Aorta (tissue), 5 donors: ENCODE results near the gene PLB1. TPM values are rescaled to one million over a fixed set of nuclear protein-coding genes. Genes with fewer than 3 reads are reported as not detected.

Experiments used
- ATAC-seq: fragments of 200-7000 bp; cut with Tn5 transposase; one replicate; pipeline ENCODE4 v1.9.1; 2022; ENCODE audit warnings: moderate library complexity; ENCODE audit not compliant: low FRiP score
- DNase-seq, 2 donors: peaks; one replicate each; pipeline ENCODE4 v3.0.0-alpha.2; 2020
- H3K27ac ChIP-seq, 2 donors: one replicate each; pipeline ENCODE4 v1.5.1; 2013; ENCODE audit warnings: low read length in 2 of 2, mild to moderate bottlenecking in 2 of 2, moderate library complexity in 2 of 2, control low read depth in 1 of 2, inconsistent platforms in 1 of 2, low read depth in 1 of 2
- H3K27me3 ChIP-seq, 2 donors: one replicate each; pipeline ENCODE4 v1.6.1; 2013; ENCODE audit warnings: control low read depth in 1 of 2, low read length in 1 of 2, mild to moderate bottlenecking in 1 of 2, moderate library complexity in 1 of 2; ENCODE audit not compliant: insufficient read depth in 2 of 2, control insufficient read depth in 1 of 2
- H3K36me3 ChIP-seq, 2 donors: one replicate each; pipeline ENCODE4 v1.6.1; 2013; ENCODE audit warnings: control low read depth in 1 of 2, low read length in 1 of 2, mild to moderate bottlenecking in 1 of 2; ENCODE audit not compliant: insufficient read depth in 2 of 2, control insufficient read depth in 1 of 2
- H3K4me1 ChIP-seq, 2 donors: one replicate each; pipeline ENCODE4 v1.6.1; 2013; ENCODE audit warnings: low read length in 2 of 2, control low read depth in 1 of 2, mild to moderate bottlenecking in 1 of 2, moderate library complexity in 1 of 2; ENCODE audit not compliant: insufficient read depth in 2 of 2, control insufficient read depth in 1 of 2
- H3K4me3 ChIP-seq, 2 donors: one replicate each; pipeline ENCODE4 v1.5.1; 2013; ENCODE audit warnings: low read length in 2 of 2, control low read depth in 1 of 2, mild to moderate bottlenecking in 1 of 2
- H3K9me3 ChIP-seq: one replicate; pipeline ENCODE4 v1.6.1; 2013; ENCODE audit warnings: mild to moderate bottlenecking, low read length; ENCODE audit not compliant: control insufficient read depth
- WGBS, 2 donors: extraction: QIAGEN DNeasy Blood & Tissue Kit; methylation state at CpG; one replicate each; pipeline ENCODE4 v1.1.7; 2013; 5-methylcytosine and 5-hydroxymethylcytosine counted together
- intact Hi-C, 2 donors: fragments of 100-400 bp; cut with DNase I; formaldehyde crosslinking; loops; one replicate each; pipeline versions ENCODE4 v1.14.2 to v1.15.0; 2022
- polyA plus RNA-seq, 2 donors: library from polyadenylated mRNA; stranded (reverse); fragments of 200-250 nt; gene quantifications; one replicate each; pipeline ENCODE4 v1.2.3, GENCODE V29; 2013
- total RNA-seq, 2 donors: library from RNA; stranded (reverse); fragmentation: NEBNext Ultra II Directional; extraction: Animal tissue kit (Norgen Biotek cat#: 25700); gene quantifications; one replicate each; pipeline ENCODE4 v1.2.1, GENCODE V29; 2021
- donor health status: healthy with polysubstance abuse.
- donor health status: Bipolar disorder and iron deficiency.
- donor health status: DM: no; HTN: no; CAD: no.
- donor health status: DM: no; HTN: no; CAD: no.
- donor health status: DM: yes; HTN: yes; CAD: no.

The PLB1 gene
- total and polyA plus RNA-seq, 4 donors, result 4.9 to 16.3 (median 7.1) TPM

DNA sequence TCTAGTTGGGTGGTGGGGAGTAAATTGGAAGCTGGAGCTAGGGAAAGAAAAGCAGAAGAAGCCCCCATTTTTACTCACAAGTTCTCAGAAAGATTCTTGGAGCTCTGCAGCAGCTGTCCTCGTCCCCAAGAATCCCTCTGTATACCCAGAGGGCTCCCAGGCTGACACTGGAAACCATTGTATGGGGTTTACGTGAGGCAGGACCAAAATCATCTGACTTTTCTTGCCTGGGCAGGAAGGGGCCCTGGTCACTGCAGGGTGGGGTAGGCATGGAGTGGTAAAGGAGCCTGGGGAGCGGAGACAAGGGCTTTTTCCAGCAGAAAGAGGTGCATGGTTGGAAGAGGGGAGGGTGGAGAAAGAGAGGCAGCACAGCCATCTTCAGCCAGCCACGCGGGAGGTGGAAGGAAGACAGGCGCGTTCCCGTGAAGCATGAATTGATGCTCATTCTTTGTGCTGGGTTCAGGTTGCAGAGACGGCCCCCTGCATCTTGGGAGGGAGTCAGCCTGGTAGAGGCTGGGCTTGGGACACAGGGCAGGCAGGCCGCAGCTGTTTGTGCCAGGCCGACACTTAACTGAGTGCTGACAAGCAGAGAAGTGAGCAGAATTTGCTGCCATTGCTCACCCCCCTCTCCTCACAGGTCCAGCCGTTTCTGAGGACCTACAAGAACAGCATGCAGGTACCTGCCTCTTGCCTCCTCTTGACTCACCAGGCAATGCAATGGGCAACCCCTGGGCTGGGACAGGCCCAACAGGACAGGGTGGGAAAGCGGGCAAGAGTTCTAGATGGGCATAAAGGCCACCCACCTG lies 94.8 kb downstream of the PLB1 start:
- peak in 1 of 2 donors; percentile 53 for DNase-seq
- no peaks in the 10 kb centered on the region for H3K9me3 ChIP-seq
- 85% methylated on average over 13 of the region's 13 CpGs for WGBS, 2 donors
- intact Hi-C loops, result loop anchor here in 1 of 2 donors (5.0 kb wide), 1 partner anchor 162 kb away; the partner anchor contains the start of gene PPP1CB
- H3K27me3 ChIP-seq, result no peaks in the 10 kb centered on the region
- H3K4me1 ChIP-seq, result no peaks in the 10 kb centered on the region
- H3K4me3 ChIP-seq, result no peak overlapping the region
- H3K36me3 ChIP-seq, result no peaks in the 10 kb centered on the region
- no peak for ATAC-seq
- no peak overlapping the region for H3K27ac ChIP-seq

DNA sequence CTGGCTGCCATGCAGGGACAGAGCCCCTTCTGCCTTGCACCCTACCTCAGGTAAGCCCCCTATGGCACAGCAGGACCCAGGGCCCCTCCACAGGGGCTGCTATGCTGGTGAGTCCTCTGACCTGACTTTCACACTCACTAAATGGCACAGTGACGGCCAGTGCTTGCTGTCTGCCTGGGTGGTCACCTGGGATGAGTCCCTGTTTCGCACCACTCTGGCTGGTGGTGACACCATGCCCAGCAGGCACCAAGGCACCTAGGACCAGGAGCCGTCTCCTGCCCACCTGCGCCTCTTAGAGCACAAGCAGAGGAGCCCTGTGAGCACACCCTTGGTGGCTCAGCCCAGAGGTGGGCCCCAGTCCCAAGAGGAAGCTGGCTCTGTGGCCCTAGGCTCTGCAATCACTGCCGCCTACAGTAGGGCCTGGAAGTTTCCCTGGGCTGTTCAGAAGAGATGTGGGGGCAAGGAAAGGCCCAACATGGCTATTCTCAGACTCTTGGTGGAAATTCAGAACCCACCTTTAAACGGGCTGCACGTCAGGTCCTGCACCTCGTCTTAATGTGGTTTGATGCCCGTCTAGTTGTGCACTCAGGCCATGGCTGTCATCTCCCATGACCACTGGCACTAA lies 96.0 kb downstream of the PLB1 start:
- H3K9me3 ChIP-seq, result no peaks in the 10 kb centered on the region
- H3K27me3 ChIP-seq, result no peaks in the 10 kb centered on the region
- ATAC-seq (no peak), DNase-seq (no peak)
- H3K27ac ChIP-seq, result no peak overlapping the region
- H3K4me3 ChIP-seq, result no peak overlapping the region
- 81 to 95% methylated on average over 9 of the region's 9 CpGs for WGBS, 2 donors
- no peaks in the 10 kb centered on the region for H3K36me3 ChIP-seq
- intact Hi-C loops, result loop anchor here in 1 of 2 donors (5.0 kb wide), 1 partner anchor 160 kb away; the partner anchor contains the start of gene PPP1CB
- H3K4me1 ChIP-seq, result no peaks in the 10 kb centered on the region

DNA sequence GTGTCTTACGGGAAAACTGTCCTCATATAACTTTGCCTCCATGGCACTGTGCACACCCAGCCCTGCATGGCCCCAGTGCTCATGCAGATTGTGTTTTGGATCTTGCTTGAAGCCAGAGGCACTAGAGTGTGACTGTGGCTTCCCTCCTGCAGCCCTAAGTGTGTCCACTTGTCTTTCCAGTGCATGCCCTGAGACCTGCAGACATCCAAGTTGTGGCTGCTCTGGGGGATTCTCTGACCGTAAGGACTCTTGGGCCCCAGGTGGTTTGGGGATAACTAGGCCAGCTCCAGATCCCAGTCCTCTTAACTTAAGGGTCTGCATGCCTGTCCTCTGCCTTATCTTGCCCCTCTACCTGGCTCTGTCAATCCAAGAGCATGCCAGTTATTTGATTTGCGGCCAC lies 96.6 kb downstream of the PLB1 start:
- Histone ChIP-seq H3K27me3 (no peaks in the 10 kb centered on the region), H3K36me3 (no peaks in the 10 kb centered on the region), H3K27ac (no peak overlapping the region), H3K4me1 (peaks cover 0 to under 1% of the 10 kb centered on the region in 2 donors), H3K9me3 (no peaks in the 10 kb centered on the region), H3K4me3 (no peak overlapping the region)
- intact Hi-C loops, result loop anchor here in 1 of 2 donors (5.0 kb wide), 1 partner anchor 160 kb away; the partner anchor contains the start of gene PPP1CB
- no peak for DNase-seq
- no peak for ATAC-seq
- WGBS, 2 donors, result 93 to 96% methylated on average over 3 of the region's 3 CpGs

DNA sequence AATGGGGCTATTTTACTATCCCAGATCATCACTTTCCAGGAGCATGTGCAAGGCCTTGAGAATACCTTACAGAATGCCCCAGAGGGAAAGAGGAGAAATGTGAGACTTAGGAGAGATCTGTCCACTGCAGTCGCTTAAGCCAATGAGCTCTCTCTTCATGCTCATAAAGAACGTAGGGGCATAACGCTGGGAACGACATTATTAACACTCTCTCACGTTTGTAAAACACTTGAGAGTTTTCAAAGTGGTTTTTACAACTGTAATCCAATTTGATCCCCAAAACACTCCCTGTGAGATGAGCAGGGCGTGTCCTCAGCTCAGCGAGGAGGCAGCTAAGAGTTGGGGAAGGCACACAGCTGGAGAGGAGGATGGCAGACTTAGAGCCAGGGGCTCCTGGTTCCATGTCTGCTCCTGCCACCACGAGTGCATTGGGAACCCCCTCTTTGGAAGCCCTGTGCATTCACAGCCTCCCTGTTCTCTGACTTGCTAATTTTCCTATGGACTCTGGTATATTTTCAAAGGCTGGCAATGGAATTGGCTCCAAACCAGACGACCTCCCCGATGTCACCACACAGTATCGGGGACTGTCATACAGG lies 97.4 kb downstream of the PLB1 start:
- Histone ChIP-seq H3K4me1 (peaks cover 0 to 1% of the 10 kb centered on the region in 2 donors), H3K27me3 (no peaks in the 10 kb centered on the region), H3K27ac (no peak overlapping the region), H3K9me3 (no peaks in the 10 kb centered on the region), H3K4me3 (no peak overlapping the region), H3K36me3 (no peaks in the 10 kb centered on the region)
- ATAC-seq (no peak), DNase-seq (peak in 1 of 2 donors; percentile 33)
- 61 to 70% methylated on average over 11 of the region's 11 CpGs for WGBS, 2 donors
- intact Hi-C loops, result loop anchor here in 1 of 2 donors (5.0 kb wide), 1 partner anchor 159 kb away; the partner anchor contains the start of gene PPP1CB

DNA sequence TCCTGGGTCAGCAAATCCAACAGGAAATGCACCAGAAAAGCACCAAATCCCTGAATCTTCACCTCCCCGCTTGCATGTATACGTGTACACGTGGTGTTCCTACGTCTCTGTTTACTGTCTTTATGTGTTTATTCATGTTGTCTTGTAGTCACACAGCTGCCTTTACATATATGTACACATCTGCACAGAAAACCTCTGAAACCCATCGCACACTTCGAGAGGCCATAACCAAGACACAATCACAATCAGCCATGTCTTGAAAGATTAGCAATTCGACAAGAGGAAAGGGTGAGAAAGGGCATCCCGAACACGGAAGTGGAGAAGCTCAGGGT lies 98.1 kb downstream of the PLB1 start:
- 49 to 59% methylated on average over 9 of the region's 9 CpGs for WGBS, 2 donors
- no peak for ATAC-seq
- H3K36me3 ChIP-seq, result no peaks in the 10 kb centered on the region
- no peaks in the 10 kb centered on the region for H3K9me3 ChIP-seq
- DNase-seq, result no peak
- intact Hi-C loops, result loop anchor here (2.0 to 5.0 kb wide), 2 partner anchors 157 to 158 kb away; partner anchors contain the start of gene PPP1CB (in 2 of the 2)
- H3K27ac ChIP-seq, result peak overlapping the region in 1 of 2 donors; percentile 72
- H3K27me3 ChIP-seq, result no peaks in the 10 kb centered on the region
- peaks cover 0 to 1% of the 10 kb centered on the region in 2 donors for H3K4me1 ChIP-seq
- H3K4me3 ChIP-seq, result no peak overlapping the region

DNA sequence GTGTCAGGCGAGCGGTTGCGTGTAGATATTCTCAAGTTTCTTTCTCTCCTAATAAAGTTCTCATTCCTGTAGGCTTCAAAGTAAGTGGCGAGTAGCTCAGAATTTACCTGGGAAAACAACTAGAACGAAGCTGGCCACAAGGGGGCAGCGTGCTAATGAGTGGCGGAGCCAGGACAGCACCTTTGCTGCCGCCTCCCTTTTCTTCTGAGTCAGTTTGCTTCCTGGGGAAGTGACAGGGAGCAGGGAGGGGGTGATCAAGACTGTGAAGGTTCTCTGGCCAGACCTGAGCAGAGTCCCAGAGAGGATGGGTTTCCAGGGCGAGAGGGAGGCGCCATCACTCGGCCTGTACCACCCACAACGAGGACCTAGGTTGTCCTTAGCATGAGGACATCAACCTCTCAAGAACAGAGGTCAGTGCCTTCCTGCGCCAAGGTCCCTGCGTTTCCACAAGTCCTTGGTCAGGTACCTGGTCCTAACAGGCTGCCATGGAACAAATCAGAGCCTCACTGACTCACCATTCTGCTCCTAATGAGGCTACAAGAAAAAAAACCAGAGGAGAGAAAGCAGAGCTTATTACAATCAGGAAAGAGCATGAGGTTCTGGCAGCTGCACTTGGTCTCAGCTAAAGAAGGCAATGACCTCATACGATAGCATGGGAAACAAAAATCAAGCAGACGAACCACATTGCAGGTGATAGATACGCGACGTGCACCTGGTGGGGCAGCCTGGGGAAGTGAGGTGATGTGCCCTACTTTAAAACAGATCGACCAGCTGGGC lies 98.7 kb downstream of the PLB1 start:
- intact Hi-C loops, result loop anchor here (1.0 to 5.0 kb wide), 5 partner anchors 48 to 158 kb away; partner anchors contain the start of gene PPP1CB (in 2 of the 2)
- H3K27me3 ChIP-seq, result no peaks in the 10 kb centered on the region
- H3K27ac ChIP-seq, result peak overlapping the region; percentile 72 to 95
- H3K4me3 ChIP-seq, result no peak overlapping the region
- H3K4me1 ChIP-seq, result peaks cover 0 to 1% of the 10 kb centered on the region in 2 donors
- no peaks in the 10 kb centered on the region for H3K36me3 ChIP-seq
- ATAC-seq (peak; percentile 87), DNase-seq (peak; percentile 92 to 95)
- no peaks in the 10 kb centered on the region for H3K9me3 ChIP-seq
- whole genome bisulfite sequencing, 2 donors, result 6% methylated on average over 20 of the region's 20 CpGs

DNA sequence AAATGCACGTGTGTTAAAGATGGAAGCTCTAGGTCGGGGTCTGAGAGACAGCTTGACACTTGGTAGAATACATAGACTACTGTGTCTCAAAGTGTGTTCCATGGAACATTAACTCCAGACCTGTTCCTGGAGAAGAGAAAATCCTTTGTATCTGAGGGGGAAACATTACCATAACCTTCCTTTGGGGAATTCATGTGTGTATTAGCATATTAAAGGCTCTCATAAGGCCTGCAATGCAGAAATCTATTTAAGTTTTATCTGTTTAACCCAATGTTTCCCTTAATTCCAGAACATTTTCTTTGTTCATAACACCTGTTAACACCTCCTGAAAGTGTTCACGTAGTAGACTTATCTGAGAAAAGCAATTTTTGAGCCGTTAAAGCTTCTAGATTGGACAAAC lies 99.5 kb downstream of the PLB1 start:
- intact Hi-C loops, result loop anchor here (1.0 to 5.0 kb wide), 4 partner anchors 47 to 155 kb away; partner anchors contain the start of gene PPP1CB (in 1 of the 2)
- ATAC-seq (no peak), DNase-seq (no peak)
- 84 to 86% methylated on average over 4 of the region's 4 CpGs for WGBS, 2 donors
- Histone ChIP-seq H3K27ac (peak overlapping the region; percentile 89 to 95), H3K4me3 (no peak overlapping the region), H3K36me3 (no peaks in the 10 kb centered on the region), H3K9me3 (no peaks in the 10 kb centered on the region), H3K27me3 (no peaks in the 10 kb centered on the region), H3K4me1 (peaks cover 0 to 1% of the 10 kb centered on the region in 2 donors)

DNA sequence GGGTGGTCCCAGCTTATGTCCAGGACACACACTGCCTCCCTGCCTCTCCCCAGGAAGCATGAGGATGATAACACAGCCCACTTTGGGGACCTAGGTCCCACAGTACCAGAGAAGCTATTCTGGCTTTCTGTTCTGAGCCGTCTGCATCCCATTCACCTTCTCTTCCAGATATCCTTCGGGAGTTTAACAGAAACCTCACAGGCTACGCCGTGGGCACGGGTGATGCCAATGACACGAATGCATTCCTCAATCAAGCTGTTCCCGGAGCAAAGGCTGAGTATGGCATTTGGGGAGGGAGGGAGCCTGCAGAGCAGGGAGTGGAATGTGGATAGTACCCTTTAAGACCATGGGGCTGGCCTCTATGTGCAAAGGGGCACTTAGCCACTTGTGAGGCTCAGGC lies 102.6 kb downstream of the PLB1 start:
- peak in 1 of 2 donors; percentile 68 for DNase-seq
- Histone ChIP-seq H3K27me3 (no peaks in the 10 kb centered on the region), H3K9me3 (no peaks in the 10 kb centered on the region), H3K36me3 (no peaks in the 10 kb centered on the region), H3K27ac (peak overlapping the region in 1 of 2 donors; percentile 84), H3K4me1 (peaks cover 0 to 1% of the 10 kb centered on the region in 2 donors), H3K4me3 (no peak overlapping the region)
- WGBS, 2 donors, result 25 to 41% methylated on average over 7 of the region's 7 CpGs
- ATAC-seq, result no peak
- intact Hi-C loops, result loop anchor here in 1 of 2 donors (5.0 kb wide), 2 partner anchors 44 to 64 kb away; no protein-coding TSS in a partner anchor
